ENCODE results near the gene SWSAP1. TPM values are rescaled to one million over a fixed set of nuclear protein-coding genes. Genes with fewer than 3 reads are reported as not detected.

SWSAP1 gene
- total RNA-seq, 1 donor from 2014 or later: 3.5 TPM

DNA sequence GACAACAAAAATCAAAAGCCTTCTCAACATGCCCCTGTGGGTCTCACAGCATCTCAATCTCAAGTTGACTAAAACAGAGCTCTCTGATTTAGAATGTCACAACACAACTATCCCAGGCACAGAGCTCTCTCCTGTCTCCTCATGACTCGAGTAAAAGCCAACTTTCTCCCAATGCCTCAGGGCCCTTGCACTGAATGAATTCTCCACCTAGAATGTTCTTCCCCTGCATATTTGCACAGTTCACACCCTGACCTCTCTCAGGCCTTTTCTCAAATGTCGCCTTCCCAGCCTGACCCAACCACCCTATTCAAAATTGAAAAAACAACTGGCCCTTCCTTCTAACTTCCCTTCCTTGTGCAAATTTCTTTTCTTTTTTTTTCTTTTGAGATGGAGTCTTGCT is 3.7 kb upstream of the SWSAP1 start:
- TF ChIP-seq, protein P1, sequence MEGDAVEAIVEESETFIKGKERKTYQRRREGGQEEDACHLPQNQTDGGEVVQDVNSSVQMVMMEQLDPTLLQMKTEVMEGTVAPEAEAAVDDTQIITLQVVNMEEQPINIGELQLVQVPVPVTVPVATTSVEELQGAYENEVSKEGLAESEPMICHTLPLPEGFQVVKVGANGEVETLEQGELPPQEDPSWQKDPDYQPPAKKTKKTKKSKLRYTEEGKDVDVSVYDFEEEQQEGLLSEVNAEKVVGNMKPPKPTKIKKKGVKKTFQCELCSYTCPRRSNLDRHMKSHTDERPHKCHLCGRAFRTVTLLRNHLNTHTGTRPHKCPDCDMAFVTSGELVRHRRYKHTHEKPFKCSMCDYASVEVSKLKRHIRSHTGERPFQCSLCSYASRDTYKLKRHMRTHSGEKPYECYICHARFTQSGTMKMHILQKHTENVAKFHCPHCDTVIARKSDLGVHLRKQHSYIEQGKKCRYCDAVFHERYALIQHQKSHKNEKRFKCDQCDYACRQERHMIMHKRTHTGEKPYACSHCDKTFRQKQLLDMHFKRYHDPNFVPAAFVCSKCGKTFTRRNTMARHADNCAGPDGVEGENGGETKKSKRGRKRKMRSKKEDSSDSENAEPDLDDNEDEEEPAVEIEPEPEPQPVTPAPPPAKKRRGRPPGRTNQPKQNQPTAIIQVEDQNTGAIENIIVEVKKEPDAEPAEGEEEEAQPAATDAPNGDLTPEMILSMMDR (conservative IDR thresholded peaks at IDR 0.05): no peak
- Mint-ChIP-seq H3K36me3 (ENCODE audit: low read depth) (no peaks in the 10 kb centered on the region), H3K27me3 (ENCODE audit: low read depth) (no peaks in the 10 kb centered on the region), H3K4me3 (no peak overlapping the region), H3K4me1 (peaks cover 1% of the 10 kb centered on the region), H3K27ac (ENCODE audit: unreplicated experiment) (peak overlapping the region; percentile 46), H3K9me3 (no peaks in the 10 kb centered on the region)
- DNase-seq (ENCODE audit: low read depth, low spot score): no peak

DNA sequence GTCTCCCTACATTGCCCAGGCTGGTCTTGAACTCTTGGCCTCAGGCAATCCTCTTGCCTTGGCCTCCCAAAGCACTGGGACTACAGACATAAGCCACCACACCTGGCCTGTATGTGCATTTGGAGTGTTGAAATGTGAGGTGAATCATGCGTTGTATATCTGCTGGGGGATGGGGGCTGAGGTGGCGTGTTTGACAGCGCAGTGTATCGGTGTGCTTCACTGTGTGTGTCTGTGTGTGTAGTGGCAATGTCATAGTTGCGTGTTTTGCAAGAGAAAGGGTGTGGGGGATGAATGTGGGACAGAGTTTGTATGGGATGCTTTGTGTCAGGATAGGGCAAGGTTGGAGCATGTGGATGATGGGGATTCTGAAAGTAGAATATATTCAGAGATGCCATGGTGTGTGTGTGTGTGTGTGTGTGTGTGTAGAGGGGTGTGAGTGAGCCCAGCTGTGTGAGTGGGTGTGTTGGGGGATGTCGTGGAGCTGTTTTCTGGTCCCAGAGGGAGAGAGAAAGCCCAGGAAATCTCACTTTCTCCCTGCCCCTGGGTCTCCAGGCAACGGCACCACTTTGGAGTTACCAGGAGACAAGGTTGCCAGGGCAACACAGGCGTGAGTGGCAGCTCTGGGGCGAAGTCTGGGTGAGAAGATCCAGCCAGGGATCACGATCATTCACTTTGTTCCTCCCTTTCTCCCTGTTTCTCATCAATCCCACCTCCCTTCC is 1.1 kb upstream of the SWSAP1 start:
- TF ChIP-seq, protein P1 (conservative IDR thresholded peaks at IDR 0.05): no peak
- no peaks in the 10 kb centered on the region for H3K27me3 Mint-ChIP-seq (ENCODE audit: low read depth)
- peak overlapping the region; percentile 92 for H3K27ac Mint-ChIP-seq (ENCODE audit: unreplicated experiment)
- peaks cover 12% of the 10 kb centered on the region for H3K4me1 Mint-ChIP-seq
- peak; percentile 65 for DNase-seq (ENCODE audit: low read depth, low spot score)
- H3K36me3 Mint-ChIP-seq (ENCODE audit: low read depth): no peaks in the 10 kb centered on the region
- no peaks in the 10 kb centered on the region for H3K9me3 Mint-ChIP-seq
- H3K4me3 Mint-ChIP-seq: no peak overlapping the region

DNA sequence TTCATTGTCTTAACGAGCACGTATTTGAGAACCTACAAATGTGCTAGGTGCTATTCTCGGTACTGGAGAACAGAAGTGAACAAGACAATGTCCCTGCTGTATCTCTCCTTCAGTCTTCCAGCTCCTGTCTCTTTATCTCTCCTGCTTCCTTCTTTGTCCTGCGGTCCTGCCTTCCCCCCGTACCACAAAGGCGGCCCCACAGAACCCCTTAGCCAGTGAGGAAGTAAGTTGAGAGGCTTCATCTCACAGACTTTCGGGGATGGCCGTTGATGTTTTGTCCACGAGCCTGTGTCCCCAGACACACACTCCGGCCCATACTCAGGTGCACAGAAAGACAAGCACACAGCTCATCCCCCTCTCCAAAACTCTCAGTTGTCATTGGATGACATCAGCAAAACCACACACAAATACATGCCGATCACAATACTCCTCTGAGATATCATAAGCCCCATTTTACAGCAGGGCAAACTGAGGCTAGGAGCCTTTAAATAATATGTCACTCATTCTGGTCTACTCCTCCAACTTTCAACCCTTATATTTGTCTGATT is 507 bp upstream of the SWSAP1 start:
- Mint-ChIP-seq H3K27me3 (ENCODE audit: low read depth) (no peaks in the 10 kb centered on the region), H3K36me3 (ENCODE audit: low read depth) (no peaks in the 10 kb centered on the region), H3K4me3 (no peak overlapping the region), H3K4me1 (peaks cover 15% of the 10 kb centered on the region), H3K9me3 (no peaks in the 10 kb centered on the region), H3K27ac (ENCODE audit: unreplicated experiment) (peak overlapping the region; percentile 92)
- no peak for DNase-seq (ENCODE audit: low read depth, low spot score)
- TF ChIP-seq, protein P1 (conservative IDR thresholded peaks at IDR 0.05): no peak

DNA sequence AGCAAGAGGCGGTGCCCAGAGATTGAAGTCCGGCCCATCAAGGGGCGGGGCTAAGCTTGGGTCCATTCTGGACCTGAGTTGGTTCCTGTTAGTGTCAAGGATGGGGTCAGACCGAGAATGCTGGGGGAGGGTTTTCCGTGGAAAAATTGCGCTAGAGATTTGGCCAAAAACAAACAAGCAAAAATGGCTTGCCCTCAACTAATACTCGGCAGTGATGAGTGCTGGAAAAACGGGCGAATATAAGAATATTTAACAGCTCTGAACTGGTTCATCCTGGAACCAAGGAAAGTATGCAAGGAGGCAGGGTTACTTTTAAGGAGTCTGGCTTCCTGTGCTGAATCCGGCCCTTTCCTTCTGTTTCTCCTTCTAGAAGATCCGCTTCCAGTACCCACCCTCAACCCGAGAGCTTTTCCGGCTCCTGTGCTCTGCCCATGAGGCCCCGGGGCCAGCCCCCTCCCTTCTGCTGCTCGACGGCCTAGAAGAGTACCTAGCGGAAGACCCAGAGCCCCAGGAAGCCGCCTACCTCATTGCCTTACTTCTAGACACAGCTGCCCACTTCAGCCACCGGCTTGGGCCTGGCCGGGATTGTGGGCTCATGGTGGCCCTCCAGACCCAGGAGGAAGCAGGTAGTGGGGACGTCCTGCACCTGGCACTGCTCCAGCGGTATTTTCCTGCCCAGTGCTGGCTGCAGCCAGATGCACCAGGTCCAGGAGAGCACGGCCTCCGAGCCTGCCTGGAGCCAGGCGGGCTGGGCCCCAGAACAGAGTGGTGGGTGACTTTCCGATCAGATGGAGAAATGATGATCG is 880 bp downstream of the SWSAP1 start:
- Mint-ChIP-seq H3K27ac (ENCODE audit: unreplicated experiment) (no peak overlapping the region), H3K9me3 (no peaks in the 10 kb centered on the region), H3K4me3 (no peak overlapping the region), H3K36me3 (ENCODE audit: low read depth) (no peaks in the 10 kb centered on the region), H3K27me3 (ENCODE audit: low read depth) (no peaks in the 10 kb centered on the region), H3K4me1 (peaks cover 20% of the 10 kb centered on the region)
- DNase-seq (ENCODE audit: low read depth, low spot score): no peak
- TF ChIP-seq, protein P1 (conservative IDR thresholded peaks at IDR 0.05): no peak

DNA sequence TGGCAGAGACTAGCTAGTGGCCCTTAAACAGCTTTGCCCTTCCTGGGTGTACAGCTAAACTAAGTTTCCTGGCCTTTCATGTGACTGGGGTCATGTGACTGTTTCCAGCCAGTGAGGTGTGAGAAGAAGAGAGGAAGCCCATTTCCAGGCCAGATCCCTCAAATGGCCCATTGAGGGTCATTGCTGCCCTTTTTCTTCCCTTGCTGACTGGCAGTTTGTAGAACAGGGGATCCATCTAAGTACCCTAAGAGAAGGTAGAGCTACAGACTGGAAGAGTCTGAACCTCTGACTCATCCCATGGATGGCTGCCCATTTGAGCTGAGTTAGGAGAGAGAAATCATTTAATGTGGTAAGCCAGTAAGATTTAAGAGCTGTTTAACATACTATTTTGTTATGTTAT is 2.8 kb downstream of the SWSAP1 start:
- Mint-ChIP-seq H3K4me1 (peaks cover 34% of the 10 kb centered on the region), H3K4me3 (peak overlapping the region; percentile 34), H3K27me3 (ENCODE audit: low read depth) (peaks cover 13% of the 10 kb centered on the region), H3K36me3 (ENCODE audit: low read depth) (no peaks in the 10 kb centered on the region), H3K9me3 (no peaks in the 10 kb centered on the region), H3K27ac (ENCODE audit: unreplicated experiment) (no peak overlapping the region)
- TF ChIP-seq, protein P1 (conservative IDR thresholded peaks at IDR 0.05): no peak
- no peak for DNase-seq (ENCODE audit: low read depth, low spot score)
